Glutamatergic neuron (in vitro differentiated cells): ENCODE results near the gene RASGRP2. TPM values are rescaled to one million over a fixed set of nuclear protein-coding genes. Genes with fewer than 3 reads are reported as not detected.

Experiments
- DNase-seq: peaks from one replicate; pipeline ENCODE4 v3.0.0; 2022
- H3K27ac Mint-ChIP-seq: one replicate; pipeline ENCODE4 v1.8.0; 2020; ENCODE audit warnings: mild to moderate bottlenecking, mixed read lengths, inconsistent platforms; ENCODE audit not compliant: unreplicated experiment
- H3K27me3 Mint-ChIP-seq: one replicate; pipeline ENCODE4 v1.8.0; 2020; ENCODE audit warnings: mild to moderate bottlenecking, moderate library complexity, mixed read lengths, inconsistent platforms; ENCODE audit not compliant: unreplicated experiment
- H3K36me3 Mint-ChIP-seq: one replicate; pipeline ENCODE4 v1.8.0; 2020; ENCODE audit warnings: mild to moderate bottlenecking, mixed read lengths, inconsistent platforms; ENCODE audit not compliant: unreplicated experiment
- H3K4me1 Mint-ChIP-seq: one replicate; pipeline ENCODE4 v1.8.0; 2020; ENCODE audit warnings: mild to moderate bottlenecking, low read depth, mixed read lengths, inconsistent platforms; ENCODE audit not compliant: unreplicated experiment
- H3K4me3 Mint-ChIP-seq: one replicate; pipeline ENCODE4 v1.8.0; 2020; ENCODE audit warnings: mild to moderate bottlenecking, mixed read lengths, inconsistent platforms; ENCODE audit not compliant: unreplicated experiment
- H3K9me3 Mint-ChIP-seq: one replicate; pipeline ENCODE4 v1.8.0; 2020; ENCODE audit warnings: mild to moderate bottlenecking, moderate library complexity, mixed read lengths, inconsistent platforms; ENCODE audit not compliant: unreplicated experiment
- CTCF ChIP-seq: fragments of 200-600 bp; sonication (generic); IDR thresholded peaks from one replicate; pipeline ENCODE4 v1.5.0; 2021; ENCODE audit not compliant: partially characterized antibody, unreplicated experiment
- total RNA-seq: library from RNA; stranded (reverse); fragmentation: NEBNext Ultra II Directional; extraction: Animal tissue kit (Norgen Biotek cat#: 25700); gene quantifications from one replicate; pipeline ENCODE4 v1.2.1, GENCODE V29; 2021; ENCODE audit not compliant: unreplicated experiment

Gene RASGRP2
- total RNA-seq, 1 donor from 2014 or later, result 2.9 TPM

DNA sequence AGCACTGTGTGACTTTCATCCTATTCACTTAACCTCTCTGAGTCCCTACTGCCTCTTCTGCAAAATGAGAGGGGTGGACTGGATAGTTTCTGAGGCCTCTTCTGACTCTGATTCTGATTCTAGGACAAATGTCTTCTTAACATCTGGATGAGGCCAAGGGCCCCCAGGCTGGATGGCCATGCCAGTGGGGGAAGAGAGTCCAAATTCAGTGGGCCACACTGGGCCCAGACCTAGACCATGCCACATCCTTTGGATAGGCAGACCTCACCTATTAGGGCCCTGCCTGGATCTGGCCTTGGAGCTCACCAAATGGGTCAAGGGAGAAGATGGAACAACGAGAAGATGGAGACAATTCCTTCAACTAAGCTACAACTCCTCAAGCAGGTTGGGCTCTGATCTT, 45.5 kb downstream of the RASGRP2 start:
- DNase-seq, result no peak
- Mint-ChIP-seq H3K9me3 (peaks cover 7% of the 10 kb centered on the region), H3K4me1 (peaks cover 29% of the 10 kb centered on the region), H3K27me3 (peaks cover 15% of the 10 kb centered on the region), H3K27ac (no peak overlapping the region), H3K36me3 (no peaks in the 10 kb centered on the region), H3K4me3 (no peak overlapping the region)
- TF ChIP-seq CTCF, result no peak

DNA sequence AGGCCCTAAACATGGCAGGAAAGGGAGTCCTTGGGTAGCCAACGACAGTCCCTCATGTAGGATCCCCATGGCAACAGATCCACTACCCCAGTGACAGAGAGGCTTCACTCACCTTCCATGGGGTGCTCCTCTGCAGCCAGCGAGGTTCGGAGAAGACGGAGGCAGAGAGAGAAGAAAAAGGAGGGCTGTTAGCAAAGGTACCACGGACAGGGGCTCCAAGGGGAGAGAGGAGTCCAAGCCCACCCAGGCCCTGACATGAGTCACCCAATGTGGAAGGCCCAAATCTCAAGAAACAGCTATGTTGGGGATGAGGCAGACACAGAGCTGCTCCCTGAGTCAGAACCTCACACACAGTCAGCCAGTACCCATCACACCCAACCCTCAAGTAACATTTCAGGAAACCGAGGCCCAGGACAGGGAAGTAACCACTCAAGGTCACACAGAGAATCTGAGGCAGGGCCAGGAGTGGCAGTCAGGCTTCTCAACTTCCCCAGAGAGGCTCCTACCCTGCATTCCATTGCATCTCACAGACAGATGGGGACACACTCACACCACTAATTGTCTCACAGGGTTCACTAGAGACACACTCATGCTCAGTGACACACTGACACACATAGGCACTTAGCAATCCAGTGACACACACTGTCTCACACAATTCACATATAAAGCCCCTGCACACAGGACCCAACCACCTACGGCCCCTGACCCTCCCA, 46.1 kb downstream of the RASGRP2 start:
- H3K36me3 Mint-ChIP-seq, result no peaks in the 10 kb centered on the region
- H3K27ac Mint-ChIP-seq, result no peak overlapping the region
- no peak for DNase-seq
- H3K4me3 Mint-ChIP-seq, result no peak overlapping the region
- TF ChIP-seq CTCF, result no peak
- peaks cover 11% of the 10 kb centered on the region for H3K27me3 Mint-ChIP-seq
- peaks cover 30% of the 10 kb centered on the region for H3K4me1 Mint-ChIP-seq
- peaks cover 7% of the 10 kb centered on the region for H3K9me3 Mint-ChIP-seq

GRCh38 chr11:64696045-64696444, 47.9 kb downstream of the RASGRP2 start:
- peaks cover 6% of the 10 kb centered on the region for H3K9me3 Mint-ChIP-seq
- peaks cover 14% of the 10 kb centered on the region for H3K27me3 Mint-ChIP-seq
- peaks cover 35% of the 10 kb centered on the region for H3K4me1 Mint-ChIP-seq
- no peak overlapping the region for H3K27ac Mint-ChIP-seq
- H3K36me3 Mint-ChIP-seq, result no peaks in the 10 kb centered on the region
- TF ChIP-seq CTCF, result no peak
- no peak overlapping the region for H3K4me3 Mint-ChIP-seq
- DNase-seq, result no peak

DNA sequence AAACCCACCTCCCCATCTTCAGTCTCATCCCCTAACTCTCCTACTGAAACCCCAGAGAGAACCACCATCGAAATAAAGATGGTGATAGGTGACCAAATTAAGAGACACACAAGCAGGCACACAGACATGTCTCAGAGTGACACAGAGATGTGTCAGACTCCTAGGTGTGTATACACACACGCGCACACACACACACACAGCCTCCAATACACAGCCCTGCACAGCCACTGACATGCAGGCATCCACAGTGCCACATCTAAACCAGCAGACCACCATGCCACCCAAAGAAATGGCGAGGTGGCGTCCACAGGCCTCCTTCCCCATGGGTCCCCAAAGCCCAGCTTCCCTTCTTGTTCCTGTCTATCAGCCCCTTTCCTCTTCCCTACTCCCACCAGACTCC, 48.4 kb downstream of the RASGRP2 start:
- H3K27me3 Mint-ChIP-seq, result peaks cover 18% of the 10 kb centered on the region
- DNase-seq, result no peak
- peak overlapping the region; percentile 47 for H3K4me3 Mint-ChIP-seq
- H3K27ac Mint-ChIP-seq, result no peak overlapping the region
- H3K4me1 Mint-ChIP-seq, result peaks cover 40% of the 10 kb centered on the region
- TF ChIP-seq CTCF, result no peak
- H3K9me3 Mint-ChIP-seq, result peaks cover 4% of the 10 kb centered on the region
- no peaks in the 10 kb centered on the region for H3K36me3 Mint-ChIP-seq

DNA sequence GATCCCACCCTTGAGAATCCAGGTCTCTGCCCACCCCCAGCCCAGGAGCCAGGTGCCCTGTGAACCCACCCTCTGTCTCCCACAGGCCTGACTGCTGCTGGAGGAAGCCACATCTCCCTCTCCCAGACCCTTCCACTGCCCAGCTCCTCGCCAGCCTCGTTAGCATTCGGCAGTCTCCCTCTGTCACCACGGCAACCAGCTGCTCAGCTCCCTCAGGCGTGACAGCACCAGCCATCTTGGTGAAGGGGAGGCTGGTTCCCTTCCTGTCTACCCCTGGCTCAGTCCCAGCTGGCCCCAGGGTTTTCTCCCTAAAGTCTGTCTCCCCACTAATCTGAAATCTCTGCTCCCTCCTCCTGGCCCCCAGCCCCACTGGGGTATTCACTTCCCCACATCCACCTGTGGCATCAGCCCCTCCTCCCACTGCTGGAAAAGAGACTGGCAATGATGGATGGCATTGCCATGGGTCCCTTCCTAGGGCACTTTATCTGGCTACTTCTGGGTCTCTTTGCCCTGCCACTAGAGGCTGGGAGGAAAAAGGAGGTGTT, 49.0 kb downstream of the RASGRP2 start:
- Mint-ChIP-seq H3K36me3 (no peaks in the 10 kb centered on the region), H3K4me3 (peak overlapping the region; percentile 53)

More for the DNA sequence above, 49.0 kb downstream of the RASGRP2 start:
- Mint-ChIP-seq H3K27me3 (peaks cover 18% of the 10 kb centered on the region), H3K9me3 (peaks cover 4% of the 10 kb centered on the region), H3K4me1 (peaks cover 45% of the 10 kb centered on the region), H3K27ac (no peak overlapping the region)
- DNase-seq, result peak; percentile 83
- no peak for TF ChIP-seq CTCF
